ENCODE data around the gene PILRB. TPM values are rescaled to one million over a fixed set of nuclear protein-coding genes. Genes with fewer than 3 reads are reported as not detected.

The PILRB gene
- total RNA-seq, 1 experiment from 2014 or later, result 60.2 TPM

DNA sequence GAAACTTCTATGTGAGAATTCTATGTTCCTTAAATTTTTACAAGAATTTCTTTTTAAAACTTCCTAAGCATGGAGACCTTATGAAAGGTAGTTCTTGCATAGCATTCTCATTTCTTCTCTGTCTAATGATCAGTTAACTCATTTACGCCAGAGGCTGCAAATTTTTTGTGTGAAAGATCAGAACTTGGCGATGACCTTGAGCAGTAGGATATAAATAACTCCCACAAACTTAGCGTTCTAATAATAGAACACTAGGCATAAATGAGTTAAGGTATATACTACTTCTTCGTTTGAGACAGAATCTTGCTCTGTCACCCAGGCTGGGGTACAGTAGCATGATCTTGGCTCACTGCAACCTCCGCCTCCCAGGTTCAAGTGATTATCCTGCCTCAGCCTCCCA lies 29.0 kb downstream of the PILRB start (continued):
- TF ChIP-seq, protein P1, sequence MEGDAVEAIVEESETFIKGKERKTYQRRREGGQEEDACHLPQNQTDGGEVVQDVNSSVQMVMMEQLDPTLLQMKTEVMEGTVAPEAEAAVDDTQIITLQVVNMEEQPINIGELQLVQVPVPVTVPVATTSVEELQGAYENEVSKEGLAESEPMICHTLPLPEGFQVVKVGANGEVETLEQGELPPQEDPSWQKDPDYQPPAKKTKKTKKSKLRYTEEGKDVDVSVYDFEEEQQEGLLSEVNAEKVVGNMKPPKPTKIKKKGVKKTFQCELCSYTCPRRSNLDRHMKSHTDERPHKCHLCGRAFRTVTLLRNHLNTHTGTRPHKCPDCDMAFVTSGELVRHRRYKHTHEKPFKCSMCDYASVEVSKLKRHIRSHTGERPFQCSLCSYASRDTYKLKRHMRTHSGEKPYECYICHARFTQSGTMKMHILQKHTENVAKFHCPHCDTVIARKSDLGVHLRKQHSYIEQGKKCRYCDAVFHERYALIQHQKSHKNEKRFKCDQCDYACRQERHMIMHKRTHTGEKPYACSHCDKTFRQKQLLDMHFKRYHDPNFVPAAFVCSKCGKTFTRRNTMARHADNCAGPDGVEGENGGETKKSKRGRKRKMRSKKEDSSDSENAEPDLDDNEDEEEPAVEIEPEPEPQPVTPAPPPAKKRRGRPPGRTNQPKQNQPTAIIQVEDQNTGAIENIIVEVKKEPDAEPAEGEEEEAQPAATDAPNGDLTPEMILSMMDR (IDR thresholded peaks at IDR 0.05 in 2 of 3, conservative IDR thresholded peaks at IDR 0.05 in 1 of 3; ENCODE audit: borderline replicate concordance in 1 of 3, insufficient read depth in 1 of 3, low read depth in 2 of 3, low read length in 2 of 3), result no peak
- no peak for TF ChIP-seq EZH2 (IDR thresholded peaks at IDR 0.05)

DNA sequence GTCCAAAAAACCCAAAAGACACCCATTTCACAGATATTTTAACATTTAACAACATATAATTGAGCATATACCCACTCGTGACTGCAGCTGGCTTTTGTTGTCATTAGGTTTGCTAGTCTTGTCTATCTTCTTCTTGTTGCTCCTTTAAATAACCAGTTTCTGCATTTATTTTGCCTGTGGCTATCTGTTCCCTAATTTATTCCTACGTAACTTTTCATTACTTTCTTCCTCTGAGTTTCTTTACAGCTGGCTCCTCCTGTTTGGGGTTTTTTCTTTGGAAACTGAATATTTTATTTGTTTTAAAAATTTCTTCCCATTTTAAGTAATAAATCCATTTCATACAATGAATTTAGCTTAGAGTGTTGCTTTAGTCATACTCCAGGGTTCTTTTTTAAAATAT lies 29.8 kb downstream of the PILRB start:
- Histone ChIP-seq H3K27ac (ENCODE audit: low read depth, low read length) (no peak overlapping the region), H3K4me2 (ENCODE audit: low read length) (no peak overlapping the region), H3K9me2 (ENCODE audit: insufficient read depth) (no peaks in the 10 kb centered on the region), H3K4me1 (ENCODE audit: control insufficient read depth in 1 of 2, insufficient read depth in 2 of 2, low read length in 2 of 2) (no peaks in the 10 kb centered on the region), H3K79me2 (ENCODE audit: insufficient read depth, low read length) (no peaks in the 10 kb centered on the region), H2AFZ (ENCODE audit: low read depth, low read length, poor library complexity, severe bottlenecking) (no peak overlapping the region), H3K9me3 (ENCODE audit: control insufficient read depth in 1 of 2, insufficient read depth in 1 of 2, low read depth in 1 of 2, low read length in 2 of 2) (no peaks in the 10 kb centered on the region), H3K27me3 (ENCODE audit: insufficient read depth, low read length) (no peaks in the 10 kb centered on the region), H3K4me3 (replicated peaks in 1 of 2; ENCODE audit: low read depth in 1 of 2, low read length in 2 of 2) (no peak overlapping the region), H3K36me3 (ENCODE audit: control insufficient read depth in 1 of 2, insufficient read depth in 2 of 2, low read length in 2 of 2) (no peaks in the 10 kb centered on the region), H3K9ac (ENCODE audit: low read length) (no peak overlapping the region), H4K20me1 (ENCODE audit: insufficient read depth) (no peaks in the 10 kb centered on the region)
- ATAC-seq, result no peak
- POLR2A ChIA-PET, result no interaction called here
- RAD21 ChIA-PET (ENCODE audit: low non-redundant PET in 1 of 2, low total read pairs in 2 of 2, uncharacterized antibody in 2 of 2, unreplicated experiment in 2 of 2), result no interaction called here
- intact Hi-C loops (cut with micrococcal nuclease), result no loop called here
- DNase-seq (ENCODE audit: low read depth, low spot score), result no peak
- CTCF ChIA-PET, result interaction anchor here (1.1 kb wide), 1 partner anchor 201 kb away, joined by 3 read pairs; no protein-coding TSS in a partner anchor
- BruUV-seq (replicated peaks), result no TSS peak
- TF ChIP-seq POLR2A (IDR thresholded peaks at IDR 0.05; ENCODE audit: borderline replicate concordance, extremely low read depth, insufficient read depth, insufficient read length) (no peak), POLR2AphosphoS5 (IDR thresholded peaks at IDR 0.05; ENCODE audit: low read depth, low read length) (no peak), EGR1 (IDR thresholded peaks at IDR 0.05; ENCODE audit: low read depth) (no peak), TCF7L2 (IDR thresholded peaks at IDR 0.05; ENCODE audit: borderline replicate concordance, extremely low read depth, insufficient read depth, insufficient read length) (no peak), EZH2phosphoT487 (IDR thresholded peaks at IDR 0.05; ENCODE audit: borderline replicate concordance) (no peak), YY1 (IDR thresholded peaks at IDR 0.05; ENCODE audit: extremely low read depth, insufficient replicate concordance, low read depth, low read length) (no peak), ELF1 (IDR thresholded peaks at IDR 0.05; ENCODE audit: borderline replicate concordance, low read depth) (no peak), EZH2 (IDR thresholded peaks at IDR 0.05) (no peak), SIN3A (IDR thresholded peaks at IDR 0.05; ENCODE audit: low read depth) (no peak), SP1 (IDR thresholded peaks at IDR 0.05; ENCODE audit: low read depth) (no peak), ZNF274 (IDR thresholded peaks at IDR 0.05; ENCODE audit: low read depth, low read length) (no peak), SRF (IDR thresholded peaks at IDR 0.05; ENCODE audit: low read depth) (no peak), JUND (IDR thresholded peaks at IDR 0.05) (no peak), CEBPB (IDR thresholded peaks at IDR 0.05; ENCODE audit: low read depth) (no peak)
- TF ChIP-seq, protein P2, sequence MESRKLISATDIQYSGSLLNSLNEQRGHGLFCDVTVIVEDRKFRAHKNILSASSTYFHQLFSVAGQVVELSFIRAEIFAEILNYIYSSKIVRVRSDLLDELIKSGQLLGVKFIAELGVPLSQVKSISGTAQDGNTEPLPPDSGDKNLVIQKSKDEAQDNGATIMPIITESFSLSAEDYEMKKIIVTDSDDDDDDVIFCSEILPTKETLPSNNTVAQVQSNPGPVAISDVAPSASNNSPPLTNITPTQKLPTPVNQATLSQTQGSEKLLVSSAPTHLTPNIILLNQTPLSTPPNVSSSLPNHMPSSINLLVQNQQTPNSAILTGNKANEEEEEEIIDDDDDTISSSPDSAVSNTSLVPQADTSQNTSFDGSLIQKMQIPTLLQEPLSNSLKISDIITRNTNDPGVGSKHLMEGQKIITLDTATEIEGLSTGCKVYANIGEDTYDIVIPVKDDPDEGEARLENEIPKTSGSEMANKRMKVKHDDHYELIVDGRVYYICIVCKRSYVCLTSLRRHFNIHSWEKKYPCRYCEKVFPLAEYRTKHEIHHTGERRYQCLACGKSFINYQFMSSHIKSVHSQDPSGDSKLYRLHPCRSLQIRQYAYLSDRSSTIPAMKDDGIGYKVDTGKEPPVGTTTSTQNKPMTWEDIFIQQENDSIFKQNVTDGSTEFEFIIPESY (IDR thresholded peaks at IDR 0.05; ENCODE audit: extremely low read depth, insufficient replicate concordance, low read length), result no peak
- TF ChIP-seq, protein P3, sequence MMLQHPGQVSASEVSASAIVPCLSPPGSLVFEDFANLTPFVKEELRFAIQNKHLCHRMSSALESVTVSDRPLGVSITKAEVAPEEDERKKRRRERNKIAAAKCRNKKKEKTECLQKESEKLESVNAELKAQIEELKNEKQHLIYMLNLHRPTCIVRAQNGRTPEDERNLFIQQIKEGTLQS (IDR thresholded peaks at IDR 0.05), result no peak
- TF ChIP-seq, protein P4, sequence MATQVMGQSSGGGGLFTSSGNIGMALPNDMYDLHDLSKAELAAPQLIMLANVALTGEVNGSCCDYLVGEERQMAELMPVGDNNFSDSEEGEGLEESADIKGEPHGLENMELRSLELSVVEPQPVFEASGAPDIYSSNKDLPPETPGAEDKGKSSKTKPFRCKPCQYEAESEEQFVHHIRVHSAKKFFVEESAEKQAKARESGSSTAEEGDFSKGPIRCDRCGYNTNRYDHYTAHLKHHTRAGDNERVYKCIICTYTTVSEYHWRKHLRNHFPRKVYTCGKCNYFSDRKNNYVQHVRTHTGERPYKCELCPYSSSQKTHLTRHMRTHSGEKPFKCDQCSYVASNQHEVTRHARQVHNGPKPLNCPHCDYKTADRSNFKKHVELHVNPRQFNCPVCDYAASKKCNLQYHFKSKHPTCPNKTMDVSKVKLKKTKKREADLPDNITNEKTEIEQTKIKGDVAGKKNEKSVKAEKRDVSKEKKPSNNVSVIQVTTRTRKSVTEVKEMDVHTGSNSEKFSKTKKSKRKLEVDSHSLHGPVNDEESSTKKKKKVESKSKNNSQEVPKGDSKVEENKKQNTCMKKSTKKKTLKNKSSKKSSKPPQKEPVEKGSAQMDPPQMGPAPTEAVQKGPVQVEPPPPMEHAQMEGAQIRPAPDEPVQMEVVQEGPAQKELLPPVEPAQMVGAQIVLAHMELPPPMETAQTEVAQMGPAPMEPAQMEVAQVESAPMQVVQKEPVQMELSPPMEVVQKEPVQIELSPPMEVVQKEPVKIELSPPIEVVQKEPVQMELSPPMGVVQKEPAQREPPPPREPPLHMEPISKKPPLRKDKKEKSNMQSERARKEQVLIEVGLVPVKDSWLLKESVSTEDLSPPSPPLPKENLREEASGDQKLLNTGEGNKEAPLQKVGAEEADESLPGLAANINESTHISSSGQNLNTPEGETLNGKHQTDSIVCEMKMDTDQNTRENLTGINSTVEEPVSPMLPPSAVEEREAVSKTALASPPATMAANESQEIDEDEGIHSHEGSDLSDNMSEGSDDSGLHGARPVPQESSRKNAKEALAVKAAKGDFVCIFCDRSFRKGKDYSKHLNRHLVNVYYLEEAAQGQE (IDR thresholded peaks at IDR 0.05; ENCODE audit: low read depth), result no peak
- TF ChIP-seq, protein P5, sequence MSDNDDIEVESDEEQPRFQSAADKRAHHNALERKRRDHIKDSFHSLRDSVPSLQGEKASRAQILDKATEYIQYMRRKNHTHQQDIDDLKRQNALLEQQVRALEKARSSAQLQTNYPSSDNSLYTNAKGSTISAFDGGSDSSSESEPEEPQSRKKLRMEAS (IDR thresholded peaks at IDR 0.05), result no peak
